WI38 (cell line): ENCODE measurements around the gene CFAP46.

ENCODE experiments used
- H3K4me3 ChIP-seq: 2 replicates; pipeline ENCODE4 v1.5.1; 2011; ENCODE audit warnings: low read depth, mild to moderate bottlenecking, control low read depth, low read length
- TF ChIP-seq, protein P1 (sequence below): IDR thresholded peaks from 2 replicates; pipeline ENCODE4 v1.5.1; 2012; ENCODE audit warnings: low read depth, mild to moderate bottlenecking, control low read depth, low read length

Gene CFAP46

GRCh38 chr10:132964231-132964630, 21.9 kb upstream of the CFAP46 start:
- TF ChIP-seq, protein P1, sequence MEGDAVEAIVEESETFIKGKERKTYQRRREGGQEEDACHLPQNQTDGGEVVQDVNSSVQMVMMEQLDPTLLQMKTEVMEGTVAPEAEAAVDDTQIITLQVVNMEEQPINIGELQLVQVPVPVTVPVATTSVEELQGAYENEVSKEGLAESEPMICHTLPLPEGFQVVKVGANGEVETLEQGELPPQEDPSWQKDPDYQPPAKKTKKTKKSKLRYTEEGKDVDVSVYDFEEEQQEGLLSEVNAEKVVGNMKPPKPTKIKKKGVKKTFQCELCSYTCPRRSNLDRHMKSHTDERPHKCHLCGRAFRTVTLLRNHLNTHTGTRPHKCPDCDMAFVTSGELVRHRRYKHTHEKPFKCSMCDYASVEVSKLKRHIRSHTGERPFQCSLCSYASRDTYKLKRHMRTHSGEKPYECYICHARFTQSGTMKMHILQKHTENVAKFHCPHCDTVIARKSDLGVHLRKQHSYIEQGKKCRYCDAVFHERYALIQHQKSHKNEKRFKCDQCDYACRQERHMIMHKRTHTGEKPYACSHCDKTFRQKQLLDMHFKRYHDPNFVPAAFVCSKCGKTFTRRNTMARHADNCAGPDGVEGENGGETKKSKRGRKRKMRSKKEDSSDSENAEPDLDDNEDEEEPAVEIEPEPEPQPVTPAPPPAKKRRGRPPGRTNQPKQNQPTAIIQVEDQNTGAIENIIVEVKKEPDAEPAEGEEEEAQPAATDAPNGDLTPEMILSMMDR, result no peak
- H3K4me3 ChIP-seq, result no peak overlapping the region

GRCh38 chr10:132963430-132963960, 21.1 kb upstream of the CFAP46 start:
- no peak overlapping the region for H3K4me3 ChIP-seq
- TF ChIP-seq, protein P1, result no peak

- TF ChIP-seq, protein P1, result no peak
- peak overlapping the region; percentile 62 for H3K4me3 ChIP-seq
Observed at GRCh38 chr10:132962623-132963429, 20.5 kb upstream of the CFAP46 start.

GRCh38 chr10:132961787-132962622, 19.6 kb upstream of the CFAP46 start:
- TF ChIP-seq, protein P1, result no peak
- peak overlapping the region; percentile 62 for H3K4me3 ChIP-seq

DNA sequence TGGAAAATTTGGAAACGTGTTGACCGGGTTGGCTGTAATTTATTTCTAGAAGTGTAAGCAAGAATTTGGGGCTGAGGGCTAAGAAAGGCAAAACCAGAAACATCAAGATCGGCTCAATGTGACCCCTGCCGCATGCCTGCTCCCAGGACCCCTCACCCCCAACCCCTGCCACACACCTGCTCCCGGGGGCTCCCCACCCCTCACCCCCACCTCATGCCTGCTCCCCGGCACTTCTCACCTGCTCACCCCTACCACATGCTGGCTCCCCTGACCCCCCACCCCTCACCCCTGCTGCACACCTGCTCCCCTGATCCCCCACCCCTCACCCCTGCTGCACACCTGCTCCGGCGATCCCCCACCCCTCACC, 19.0 kb upstream of the CFAP46 start:
- H3K4me3 ChIP-seq, result no peak overlapping the region
- TF ChIP-seq, protein P1, result no peak

DNA sequence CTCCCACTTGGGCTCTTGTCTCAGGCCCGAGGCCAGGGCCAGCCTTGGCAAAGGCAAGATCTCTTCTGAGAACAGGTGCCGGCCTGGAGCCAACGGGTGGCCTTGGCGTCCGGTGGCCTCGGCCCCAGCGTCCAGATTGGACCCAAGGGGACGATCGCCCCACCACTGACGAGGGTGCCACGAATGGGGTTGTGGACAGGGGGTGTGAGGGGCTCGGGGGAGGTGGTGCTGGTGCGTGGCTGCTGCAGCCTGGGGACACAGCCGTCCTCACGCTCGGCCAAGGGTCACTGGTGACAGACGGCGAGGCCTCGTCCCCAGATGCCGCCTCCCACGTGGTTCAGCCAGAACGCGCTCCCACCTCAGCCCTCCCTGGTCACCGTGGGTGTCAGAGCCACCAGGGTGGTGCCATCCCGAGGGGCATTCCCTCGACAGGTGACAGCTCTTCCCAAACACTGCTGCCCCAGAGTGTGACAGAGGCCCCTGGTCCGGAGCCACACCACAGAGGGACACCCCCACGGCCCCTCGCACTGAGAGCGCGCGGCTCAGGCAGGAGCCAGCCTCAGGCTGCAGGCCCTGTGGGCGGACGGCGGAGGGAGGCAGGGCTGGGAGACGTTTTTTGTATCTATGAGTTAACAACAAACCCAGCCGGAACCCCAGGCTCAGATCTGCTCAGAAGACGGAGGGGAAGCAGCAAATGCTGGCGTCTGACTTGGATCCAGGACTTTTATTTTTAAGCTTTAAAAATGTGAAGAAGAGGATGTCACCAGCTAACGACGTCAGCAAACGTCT, 18.5 kb upstream of the CFAP46 start:
- TF ChIP-seq, protein P1, result no peak
- H3K4me3 ChIP-seq, result no peak overlapping the region
